ENCODE measurements around the gene IL11. TPM values are rescaled to one million over a fixed set of nuclear protein-coding genes. Genes with fewer than 3 reads are reported as not detected.

The IL11 gene
- total RNA-seq, 3 donors from 2014 or later, result 0.24 to 0.32 (median 0.29) TPM

- Histone ChIP-seq H3K4me3 (no peak overlapping the region), H3K9me3 (no peaks in the 10 kb centered on the region), H3K4me1 (ENCODE audit: low read depth) (peaks cover 13% of the 10 kb centered on the region), H3K36me3 (ENCODE audit: low read depth) (no peaks in the 10 kb centered on the region)
- TF ChIP-seq CTCF (IDR thresholded peaks at IDR 0.05), result no peak
- intact Hi-C loops (cut with DNase I, micrococcal nuclease), result no loop called here
- DNase-seq (no peak), ATAC-seq (no peak)
These were observed 21.8 kb downstream of the IL11 start for GRCh38 chr19:55348317-55349034.

GRCh38 chr19:55347442-55348009, 22.7 kb downstream of the IL11 start:
- Histone ChIP-seq H3K4me3 (no peak overlapping the region), H3K4me1 (ENCODE audit: low read depth) (peaks cover 8% of the 10 kb centered on the region), H3K36me3 (ENCODE audit: low read depth) (no peaks in the 10 kb centered on the region), H3K9me3 (no peaks in the 10 kb centered on the region)
- TF ChIP-seq CTCF (IDR thresholded peaks at IDR 0.05), result no peak
- intact Hi-C loops (cut with DNase I, micrococcal nuclease), result no loop called here
- peak in 1 of 3 donors; percentile 42 for DNase-seq
- ATAC-seq, result no peak

GRCh38 chr19:55346725-55347441, 23.4 kb downstream of the IL11 start:
- no peaks in the 10 kb centered on the region for H3K9me3 ChIP-seq
- DNase-seq (peak in 1 of 3 donors; percentile 52), ATAC-seq (no peak)
- H3K36me3 ChIP-seq (ENCODE audit: low read depth), result no peaks in the 10 kb centered on the region
- intact Hi-C loops (cut with DNase I, micrococcal nuclease), result no loop called here
- no peak overlapping the region for H3K4me3 ChIP-seq
- peaks cover 8% of the 10 kb centered on the region for H3K4me1 ChIP-seq (ENCODE audit: low read depth)
- no peak for TF ChIP-seq CTCF (IDR thresholded peaks at IDR 0.05)

GRCh38 chr19:55345818-55346724, 24.2 kb downstream of the IL11 start:
- ATAC-seq, result peak; percentile 72
- DNase-seq, result peak; percentile 72 to 84 (median 78)

More at GRCh38 chr19:55345818-55346724, 24.2 kb downstream of the IL11 start:
- Histone ChIP-seq H3K4me1 (ENCODE audit: low read depth) (peaks cover 13% of the 10 kb centered on the region), H3K9me3 (no peaks in the 10 kb centered on the region), H3K36me3 (ENCODE audit: low read depth) (no peaks in the 10 kb centered on the region), H3K4me3 (no peak overlapping the region)
- no peak for TF ChIP-seq CTCF (IDR thresholded peaks at IDR 0.05)
- intact Hi-C loops (cut with DNase I, micrococcal nuclease), result no loop called here
